B cell (primary cell): ENCODE data around the gene APOBEC3C. TPM values are rescaled to one million over a fixed set of nuclear protein-coding genes. Genes with fewer than 3 reads are reported as not detected.
"Not testable (repeated sequence)": the region's sequence is repeated elsewhere in the genome, so short reads cannot be mapped to it uniquely, and the experiment has no call there.

Source experiments
- ATAC-seq: fragments of 200-7000 bp; cut with Tn5 transposase; one replicate; pipeline ENCODE4 v1.10.0; 2021; ENCODE audit warnings: low read depth, mild to moderate bottlenecking, moderate number of reproducible peaks, moderate library complexity
- CTCF ChIA-PET: fragments of 350-600 bp; sonication (Branson Sonifier 250); formaldehyde crosslinking; loops from one replicate; lab custom pipeline; 2021; ENCODE audit warnings: antibody characterized with exemption, inconsistent platforms; lab: Charles Lee
- POLR2A ChIA-PET: fragments of 350-600 bp; sonication (Branson Sonifier 250); formaldehyde crosslinking; loops from one replicate; lab custom pipeline; 2021; ENCODE audit warnings: antibody characterized with exemption; lab: Charles Lee
- DNase-seq: peaks from one replicate; pipeline ENCODE4 v3.0.0; 2013
- H2AFZ ChIP-seq: 2 replicates; pipeline ENCODE4 v1.6.1; 2012; ENCODE audit warnings: mild to moderate bottlenecking, low read depth, low read length; ENCODE audit not compliant: insufficient read depth, poor library complexity, severe bottlenecking
- H3K27ac ChIP-seq, 2 donors: 1 replicate in 1 of 2; 2 replicates in 1 of 2; pipeline ENCODE4 v1.5.1; 2012 to 2013; ENCODE audit warnings: low read length in 2 of 2, mild to moderate bottlenecking in 2 of 2, moderate library complexity in 1 of 2
- H3K27me3 ChIP-seq, 4 experiments: fragments of 200-600 bp in 1 of 4; sonication (generic) in 1 of 4; replicated peaks in 1 of 4; 1 replicate in 2 of 4; 2 replicates in 2 of 4; pipeline versions ENCODE4 v1.6.1 to v1.7.0; 2013 to 2016; ENCODE audit warnings: low read length in 3 of 4, mild to moderate bottlenecking in 2 of 4, mixed read lengths in 1 of 4, moderate library complexity in 1 of 4; ENCODE audit not compliant: insufficient read depth in 4 of 4, control insufficient read depth in 3 of 4; ENCODE audit errors: control extremely low read depth in 1 of 4
- H3K36me3 ChIP-seq, 2 experiments: replicated peaks in 1 of 2; 1 replicate in 1 of 2; 2 replicates in 1 of 2; pipeline versions ENCODE4 v1.6.1 to v1.7.1; 2013; ENCODE audit warnings: low read length in 1 of 2; ENCODE audit not compliant: insufficient read depth in 2 of 2, control insufficient read depth in 1 of 2; ENCODE audit errors: control extremely low read depth in 1 of 2, extremely low read depth in 1 of 2
- H3K4me1 ChIP-seq, 2 donors: fragments of 200-600 bp in 1 of 2; sonication (generic) in 1 of 2; 1 replicate in 1 of 2; 2 replicates in 1 of 2; pipeline versions ENCODE4 v1.5.1 to v1.6.1; 2013 to 2017; ENCODE audit warnings: low read length in 2 of 2; ENCODE audit not compliant: control insufficient read depth in 2 of 2, insufficient read depth in 2 of 2
- H3K4me2 ChIP-seq: replicated peaks from 2 replicates; pipeline ENCODE3; 2012; ENCODE audit warnings: mild to moderate bottlenecking, low read depth, low read length; ENCODE audit not compliant: poor library complexity, severe bottlenecking
- H3K4me3 ChIP-seq, 5 experiments: fragments of 200-600 bp in 1 of 5; sonication (generic) in 1 of 5; 1 replicate in 3 of 5; 2 replicates in 2 of 5; pipeline versions ENCODE4 v1.5.1 to v1.7.0; 2011 to 2016; ENCODE audit warnings: low read length in 4 of 5, mild to moderate bottlenecking in 4 of 5, low read depth in 2 of 5, control low read depth in 1 of 5, moderate library complexity in 1 of 5; ENCODE audit not compliant: insufficient read depth in 1 of 5; ENCODE audit errors: control extremely low read depth in 1 of 5, extremely low read depth in 1 of 5
- H3K79me2 ChIP-seq: fragments of 200-600 bp; sonication (generic); one replicate; pipeline ENCODE4 v1.6.0; 2016; ENCODE audit warnings: low read length; ENCODE audit not compliant: control insufficient read depth, insufficient read depth
- H3K9ac ChIP-seq: fragments of 200-600 bp; sonication (generic); 2 replicates; pipeline ENCODE4 v1.6.1; 2017; ENCODE audit warnings: mild to moderate bottlenecking, low read length, moderate library complexity
- H3K9me3 ChIP-seq, 3 donors: one replicate each; pipeline versions ENCODE4 v1.6.1 to v1.7.1; 2013; ENCODE audit warnings: low read length in 2 of 3; ENCODE audit not compliant: control insufficient read depth in 2 of 3, insufficient read depth in 1 of 3; ENCODE audit errors: control extremely low read depth in 1 of 3
- H4K20me1 ChIP-seq: 2 replicates; pipeline ENCODE4 v1.6.0; 2012; ENCODE audit warnings: mild to moderate bottlenecking, low read length; ENCODE audit not compliant: insufficient read depth, control insufficient read depth, poor library complexity, severe bottlenecking
- H3K27ac Mint-ChIP-seq: one replicate; pipeline ENCODE4 v1.8.0; 2021; ENCODE audit warnings: mixed read lengths
- H3K27me3 Mint-ChIP-seq: one replicate; pipeline ENCODE4 v1.8.0; 2021; ENCODE audit warnings: mixed read lengths
- H3K4me1 Mint-ChIP-seq: one replicate; pipeline ENCODE4 v1.8.0; 2021; ENCODE audit warnings: mixed read lengths
- H3K4me3 Mint-ChIP-seq: one replicate; pipeline ENCODE4 v1.8.0; 2021; ENCODE audit warnings: mixed read lengths
- H3K9me3 Mint-ChIP-seq: one replicate; pipeline ENCODE4 v1.8.0; 2022; ENCODE audit warnings: mixed read lengths; ENCODE audit not compliant: insufficient read depth
- EZH2 ChIP-seq: IDR thresholded peaks from 2 replicates; pipeline ENCODE4 v1.6.1; 2012; ENCODE audit warnings: borderline replicate concordance, low read depth, mild to moderate bottlenecking, moderate library complexity, low read length; ENCODE audit not compliant: insufficient read depth, poor library complexity, severe bottlenecking
- WGBS: methylation state at CpG from one replicate; pipeline ENCODE4 v1.1.5; 2013; ENCODE audit warnings: missing lambda C conversion rate; ENCODE audit not compliant: insufficient coverage; 5-methylcytosine and 5-hydroxymethylcytosine counted together
- intact Hi-C: fragments of 100-400 bp; cut with micrococcal nuclease; formaldehyde crosslinking; loops from one replicate; pipeline ENCODE4 v1.10.0; 2022
- polyA plus RNA-seq: library from polyadenylated mRNA; depleted of rRNA; stranded (reverse); fragments of >200 nt; gene quantifications from 2 replicates; pipeline ENCODE4 v1.2.3, GENCODE V29; 2012
- total RNA-seq, 2 donors: library from RNA; stranded (reverse); fragments of 120-200 nt in 1 of 2; gene quantifications; 1 replicate in 1 of 2; 2 replicates in 1 of 2; pipeline versions ENCODE4 v1.2.3 to v1.2.4, GENCODE V29; 2013 to 2022
- TF ChIP-seq, protein P1 (sequence below): fragments of 200-600 bp; IDR thresholded peaks from one replicate; pipeline ENCODE4 v1.8.0; 2022; ENCODE audit warnings: antibody characterized with exemption, mild to moderate bottlenecking

APOBEC3C gene
- total and polyA plus RNA-seq, 2 donors (not counting 1 experiment from before 2014, with no cell fraction given) = 45.5 to 107 TPM

GRCh38 chr22:38980587-38980986 is 33.5 kb upstream of the APOBEC3C start:
- POLR2A ChIA-PET = interaction anchor here (0.9 kb wide), 1 partner anchor 30 kb away, joined by 3 read pairs; no protein-coding TSS in a partner anchor
- H3K27ac ChIP-seq, H3K27me3 ChIP-seq, DNase-seq, H3K9ac ChIP-seq, H3K79me2 ChIP-seq, H3K36me3 ChIP-seq, H3K27ac Mint-ChIP-seq, H3K4me2 ChIP-seq, H4K20me1 ChIP-seq, H3K4me3 ChIP-seq, H3K27me3 Mint-ChIP-seq, H2AFZ ChIP-seq, H3K9me3 Mint-ChIP-seq, ATAC-seq: not testable (repeated sequence)
- H3K4me1 Mint-ChIP-seq = peaks cover 34% of the 10 kb centered on the region
- WGBS = 89% methylated on average over 8 of the region's 10 CpGs
- H3K9me3 ChIP-seq = peaks cover 2 to 27% (median 3%) of the 10 kb centered on the region in 3 donors
- intact Hi-C loops = loop anchor here (5.0 kb wide), 1 partner anchor 108 kb away; the partner anchor contains the start of gene CBX6
- H3K4me3 Mint-ChIP-seq = peak overlapping the region; percentile 34
- H3K4me1 ChIP-seq = peaks cover 11 to 33% of the 10 kb centered on the region in 2 donors
- CTCF ChIA-PET = interaction anchor here (1.2 to 7.1 kb wide), 4 partner anchors 16 to 111 kb away, joined by 3 to 65 read pairs (median 6); no protein-coding TSS in a partner anchor

DNA sequence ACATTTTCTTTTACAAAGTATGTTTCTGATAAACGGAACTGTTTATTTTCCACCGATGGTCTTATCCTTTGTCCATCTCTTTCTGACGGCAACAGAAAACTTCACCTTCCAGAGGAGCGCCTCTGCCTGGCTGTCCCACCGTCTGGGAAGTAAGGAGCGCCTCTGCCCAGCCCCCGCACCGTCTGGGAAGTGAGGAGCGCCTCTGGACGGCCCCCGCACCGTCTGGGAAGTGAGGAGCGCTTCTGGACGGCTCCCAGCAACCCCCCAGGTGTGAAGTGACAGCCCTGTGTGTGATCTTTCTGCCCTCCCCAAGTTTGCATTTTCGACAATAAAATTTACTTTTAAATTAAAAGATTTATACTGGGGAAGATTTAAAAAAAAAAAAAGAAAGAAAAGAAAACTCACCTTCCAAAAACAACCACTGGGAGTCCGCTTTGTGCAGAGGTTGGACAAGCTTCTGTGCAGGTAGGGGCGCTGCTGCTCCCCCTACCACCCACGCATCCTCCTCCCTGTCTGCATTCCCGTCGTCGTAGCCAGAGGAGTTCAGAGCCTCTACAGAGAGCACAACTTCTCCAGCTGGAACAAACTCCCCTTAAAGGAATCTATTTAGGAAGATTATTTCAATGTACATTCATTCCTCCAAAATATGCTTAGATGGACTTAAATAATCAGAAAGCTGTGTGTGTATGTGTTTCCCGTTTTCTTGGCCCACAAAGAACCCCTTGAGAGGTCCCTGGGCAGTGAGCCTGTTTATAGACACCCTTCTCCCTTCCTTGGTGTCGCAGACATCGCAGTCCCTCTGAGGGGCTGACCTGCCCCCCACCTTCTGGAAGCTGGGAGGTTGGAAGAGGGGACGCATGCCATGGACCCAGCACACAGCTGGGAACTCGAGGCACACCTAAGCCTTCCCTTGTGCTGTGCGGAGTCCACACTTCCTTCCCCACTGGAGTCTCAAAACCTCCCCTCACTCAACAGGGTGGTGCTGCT is 32.8 kb upstream of the APOBEC3C start:
- WGBS = 65% methylated on average over 18 of the region's 27 CpGs
- ChIA-PET CTCF (interaction anchor here (1.0 to 7.1 kb wide), 7 partner anchors 10 to 336 kb away, joined by 3 to 65 read pairs (median 4); partner anchors contain the start of gene CBX6), POLR2A (interaction anchor here (0.6 to 1.8 kb wide), 3 partner anchors 22 to 138 kb away, joined by 3 to 8 read pairs (median 4); no protein-coding TSS in a partner anchor)
- Histone ChIP-seq H3K36me3 (no peaks in the 10 kb centered on the region), H3K4me1 (peaks cover 11 to 39% of the 10 kb centered on the region in 2 donors), H3K27ac (peak overlapping the region in 1 of 2 donors; percentile 57), H2AFZ (peak overlapping the region; percentile 68), H3K9ac (peak overlapping the region; percentile 67), H3K4me2 (peak overlapping the region; percentile 73), H4K20me1 (no peaks in the 10 kb centered on the region), H3K27me3 (no peaks in the 10 kb centered on the region), H3K4me3 (peak overlapping the region in 4 of 5 experiments; percentile 43 to 74 (median 58)), H3K79me2 (no peaks in the 10 kb centered on the region), H3K9me3 (peaks cover 2 to 27% (median 3%) of the 10 kb centered on the region in 3 donors)
- TF ChIP-seq EZH2 = no peak
- TF ChIP-seq, protein P1, sequence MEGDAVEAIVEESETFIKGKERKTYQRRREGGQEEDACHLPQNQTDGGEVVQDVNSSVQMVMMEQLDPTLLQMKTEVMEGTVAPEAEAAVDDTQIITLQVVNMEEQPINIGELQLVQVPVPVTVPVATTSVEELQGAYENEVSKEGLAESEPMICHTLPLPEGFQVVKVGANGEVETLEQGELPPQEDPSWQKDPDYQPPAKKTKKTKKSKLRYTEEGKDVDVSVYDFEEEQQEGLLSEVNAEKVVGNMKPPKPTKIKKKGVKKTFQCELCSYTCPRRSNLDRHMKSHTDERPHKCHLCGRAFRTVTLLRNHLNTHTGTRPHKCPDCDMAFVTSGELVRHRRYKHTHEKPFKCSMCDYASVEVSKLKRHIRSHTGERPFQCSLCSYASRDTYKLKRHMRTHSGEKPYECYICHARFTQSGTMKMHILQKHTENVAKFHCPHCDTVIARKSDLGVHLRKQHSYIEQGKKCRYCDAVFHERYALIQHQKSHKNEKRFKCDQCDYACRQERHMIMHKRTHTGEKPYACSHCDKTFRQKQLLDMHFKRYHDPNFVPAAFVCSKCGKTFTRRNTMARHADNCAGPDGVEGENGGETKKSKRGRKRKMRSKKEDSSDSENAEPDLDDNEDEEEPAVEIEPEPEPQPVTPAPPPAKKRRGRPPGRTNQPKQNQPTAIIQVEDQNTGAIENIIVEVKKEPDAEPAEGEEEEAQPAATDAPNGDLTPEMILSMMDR = peak; percentile 55
- Mint-ChIP-seq H3K27me3 (peaks cover 4% of the 10 kb centered on the region), H3K4me1 (peaks cover 40% of the 10 kb centered on the region), H3K9me3 (peaks cover 3% of the 10 kb centered on the region), H3K27ac (peak overlapping the region; percentile 63), H3K4me3 (peak overlapping the region; percentile 97)
- peak; percentile 2 for ATAC-seq
- intact Hi-C loops = loop anchor here (5.0 kb wide), 1 partner anchor 109 kb away; the partner anchor contains the start of gene CBX6
- DNase-seq = peak; percentile 39
